Hematopoietic multipotent progenitor cell treated with erythropoietin and hydrocortisone succinate and interleukin-3 and kit ligand, for 8 days (in vitro differentiated cells): ENCODE measurements around the gene COQ8A.

Source experiments
- DNase-seq: peaks from one replicate; pipeline ENCODE4 v3.0.0-alpha.2; 2015

The COQ8A gene

GRCh38 chr1:226974544-226975258, 34.6 kb downstream of the COQ8A start:
- no peak for DNase-seq

GRCh38 chr1:226975259-226976250, 35.5 kb downstream of the COQ8A start:
- no peak for DNase-seq

GRCh38 chr1:226976276-226976977, 36.3 kb downstream of the COQ8A start:
- DNase-seq: no peak

GRCh38 chr1:226976978-226977642, 37.0 kb downstream of the COQ8A start:
- DNase-seq: no peak

GRCh38 chr1:226977643-226978431, 37.7 kb downstream of the COQ8A start:
- no peak for DNase-seq

- no peak for DNase-seq
Measured at GRCh38 chr1:226978432-226979114, 38.5 kb downstream of the COQ8A start.

- no peak for DNase-seq
Measured at GRCh38 chr1:226979115-226979516, 39.0 kb downstream of the COQ8A start.

- no peak for DNase-seq
Measured at GRCh38 chr1:226979517-226980121, 39.5 kb downstream of the COQ8A start.

- no peak for DNase-seq
Measured at GRCh38 chr1:226980122-226980560, 40.0 kb downstream of the COQ8A start.

- no peak for DNase-seq
Measured at GRCh38 chr1:226980565-226981385, 40.7 kb downstream of the COQ8A start.

GRCh38 chr1:226981386-226981817, 41.3 kb downstream of the COQ8A start:
- no peak for DNase-seq

- DNase-seq: no peak
Measured at GRCh38 chr1:226981838-226982237, 41.7 kb downstream of the COQ8A start.

- no peak for DNase-seq
Measured at GRCh38 chr1:226982451-226983177, 42.5 kb downstream of the COQ8A start.

- no peak for DNase-seq
Measured at GRCh38 chr1:226983247-226983991, 43.3 kb downstream of the COQ8A start.

- no peak for DNase-seq
Measured at GRCh38 chr1:226983992-226984364, 43.9 kb downstream of the COQ8A start.

- no peak for DNase-seq
Measured at GRCh38 chr1:226984521-226985238, 44.6 kb downstream of the COQ8A start.

- DNase-seq: no peak
Measured at GRCh38 chr1:226985239-226985838, 45.2 kb downstream of the COQ8A start.
